ENCODE data around the gene GGCT.

DNA sequence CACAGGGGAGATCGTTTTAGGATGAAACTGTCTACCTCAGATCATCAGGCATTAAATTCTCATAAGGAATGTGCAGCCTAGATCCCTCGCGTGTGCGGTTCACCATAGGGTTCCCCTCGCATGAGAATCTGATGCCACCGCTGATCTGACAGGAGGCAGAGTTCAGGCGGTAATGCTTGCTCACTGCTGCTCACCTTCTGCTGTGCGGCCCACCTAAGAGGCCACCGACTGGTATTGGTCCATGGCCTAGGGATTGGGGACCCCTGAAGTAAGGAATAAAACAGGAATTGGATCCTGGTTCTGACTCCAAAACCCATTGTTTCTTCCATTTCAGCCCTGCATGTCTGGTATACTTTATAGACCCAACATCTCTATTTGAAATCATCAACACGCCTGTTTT, 30.1 kb downstream of the GGCT start:
- TF ChIP-seq, protein P1, sequence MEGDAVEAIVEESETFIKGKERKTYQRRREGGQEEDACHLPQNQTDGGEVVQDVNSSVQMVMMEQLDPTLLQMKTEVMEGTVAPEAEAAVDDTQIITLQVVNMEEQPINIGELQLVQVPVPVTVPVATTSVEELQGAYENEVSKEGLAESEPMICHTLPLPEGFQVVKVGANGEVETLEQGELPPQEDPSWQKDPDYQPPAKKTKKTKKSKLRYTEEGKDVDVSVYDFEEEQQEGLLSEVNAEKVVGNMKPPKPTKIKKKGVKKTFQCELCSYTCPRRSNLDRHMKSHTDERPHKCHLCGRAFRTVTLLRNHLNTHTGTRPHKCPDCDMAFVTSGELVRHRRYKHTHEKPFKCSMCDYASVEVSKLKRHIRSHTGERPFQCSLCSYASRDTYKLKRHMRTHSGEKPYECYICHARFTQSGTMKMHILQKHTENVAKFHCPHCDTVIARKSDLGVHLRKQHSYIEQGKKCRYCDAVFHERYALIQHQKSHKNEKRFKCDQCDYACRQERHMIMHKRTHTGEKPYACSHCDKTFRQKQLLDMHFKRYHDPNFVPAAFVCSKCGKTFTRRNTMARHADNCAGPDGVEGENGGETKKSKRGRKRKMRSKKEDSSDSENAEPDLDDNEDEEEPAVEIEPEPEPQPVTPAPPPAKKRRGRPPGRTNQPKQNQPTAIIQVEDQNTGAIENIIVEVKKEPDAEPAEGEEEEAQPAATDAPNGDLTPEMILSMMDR (IDR thresholded peaks at IDR 0.05) = no peak
- TF ChIP-seq, protein P2, sequence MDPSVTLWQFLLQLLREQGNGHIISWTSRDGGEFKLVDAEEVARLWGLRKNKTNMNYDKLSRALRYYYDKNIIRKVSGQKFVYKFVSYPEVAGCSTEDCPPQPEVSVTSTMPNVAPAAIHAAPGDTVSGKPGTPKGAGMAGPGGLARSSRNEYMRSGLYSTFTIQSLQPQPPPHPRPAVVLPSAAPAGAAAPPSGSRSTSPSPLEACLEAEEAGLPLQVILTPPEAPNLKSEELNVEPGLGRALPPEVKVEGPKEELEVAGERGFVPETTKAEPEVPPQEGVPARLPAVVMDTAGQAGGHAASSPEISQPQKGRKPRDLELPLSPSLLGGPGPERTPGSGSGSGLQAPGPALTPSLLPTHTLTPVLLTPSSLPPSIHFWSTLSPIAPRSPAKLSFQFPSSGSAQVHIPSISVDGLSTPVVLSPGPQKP (IDR thresholded peaks at IDR 0.05; ENCODE audit: low read depth, low read length) = no peak

Measured in A549 (cell line).